Measurements from ENCODE around the gene VRK3.
A peak's percentile ranks its signal among the peaks of the same experiment; 100 is the strongest.

Gene VRK3

GRCh38 chr19:50026550-50026906 lies 1.4 kb upstream of the VRK3 start:
- DNase-seq, result no peak

GRCh38 chr19:50025794-50026549 lies 800 bp upstream of the VRK3 start, which contains the start of gene ZNF473:
Gene ZNF473, plus strand, starts transcription at chr19:50026005. Its CDS starts 5,078 bp downstream, at chr19:50031083.
- DNase-seq, result peak; percentile 95

- no peak for DNase-seq
Observed at GRCh38 chr19:50024719-50025021, 502 bp downstream of the VRK3 start.

GRCh38 chr19:50022823-50023222 lies 2.3 kb downstream of the VRK3 start:
- no peak for DNase-seq

DNA sequence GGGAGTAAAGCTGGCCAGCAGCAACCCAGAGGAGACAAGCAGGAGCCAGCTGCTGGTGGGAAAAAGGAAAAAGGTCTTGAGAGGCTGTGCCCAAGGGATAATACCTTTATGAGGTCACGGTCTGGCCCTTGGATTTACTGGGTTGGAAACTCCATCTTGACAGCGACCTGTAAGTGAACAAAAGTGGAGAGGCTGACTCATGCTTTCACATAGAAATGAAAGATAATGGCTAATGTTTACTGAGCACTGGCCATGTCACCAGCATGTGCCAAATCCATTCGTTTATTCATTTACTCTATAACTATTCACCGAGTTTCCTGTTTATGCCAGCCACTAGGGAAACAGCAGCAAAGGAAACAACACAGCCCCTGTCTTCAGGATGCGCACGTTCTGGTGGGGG lies 4.7 kb downstream of the VRK3 start:
- DNase-seq, result no peak

DNA sequence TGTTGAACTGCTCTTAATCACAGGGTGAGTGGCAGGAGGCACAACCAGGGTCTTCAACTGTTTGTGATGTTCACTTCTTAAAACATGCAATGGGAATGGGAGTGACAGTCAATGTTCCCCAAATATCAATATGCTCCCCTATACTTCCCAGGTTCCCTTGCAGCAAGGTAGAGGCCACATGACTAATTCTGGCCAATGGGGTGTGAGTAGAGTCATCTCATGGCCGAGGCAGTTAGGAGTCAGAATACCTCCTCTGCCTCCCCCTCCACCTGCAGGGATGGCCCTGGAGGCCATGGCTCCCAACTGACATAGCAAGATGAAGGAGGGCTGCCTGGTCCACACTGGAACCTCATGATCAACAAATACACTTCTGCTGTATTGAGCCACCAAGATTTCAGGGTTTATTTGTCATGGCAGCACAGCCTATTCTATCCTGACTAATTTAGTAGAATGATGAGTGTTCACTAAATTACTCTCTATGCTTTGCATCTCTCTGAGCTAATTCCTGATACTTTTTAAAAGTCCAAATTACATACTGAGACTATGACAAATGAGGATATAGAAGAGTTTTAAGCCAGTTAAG lies 8.9 kb downstream of the VRK3 start:
- no peak for DNase-seq

DNA sequence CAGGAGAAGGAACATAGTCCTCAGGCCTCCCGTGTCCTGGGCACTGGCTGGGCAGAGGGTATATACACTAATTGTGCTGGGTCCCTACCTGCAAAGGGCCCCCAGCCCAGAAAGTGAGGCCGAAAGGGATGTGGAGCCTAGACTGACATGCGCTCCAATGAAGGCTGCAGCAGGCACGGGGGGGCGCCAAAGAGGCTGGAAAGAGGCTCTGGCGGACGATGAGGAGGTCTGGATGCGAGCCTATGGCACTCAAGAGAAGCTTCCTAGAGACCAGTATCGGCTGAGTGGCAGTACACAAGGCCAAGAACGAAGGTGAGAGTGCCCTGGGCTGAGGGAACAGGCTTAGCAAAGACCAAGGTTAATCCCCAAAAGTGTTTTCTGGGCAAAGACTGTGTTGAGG lies 16.6 kb downstream of the VRK3 start:
- DNase-seq, result no peak

DNA sequence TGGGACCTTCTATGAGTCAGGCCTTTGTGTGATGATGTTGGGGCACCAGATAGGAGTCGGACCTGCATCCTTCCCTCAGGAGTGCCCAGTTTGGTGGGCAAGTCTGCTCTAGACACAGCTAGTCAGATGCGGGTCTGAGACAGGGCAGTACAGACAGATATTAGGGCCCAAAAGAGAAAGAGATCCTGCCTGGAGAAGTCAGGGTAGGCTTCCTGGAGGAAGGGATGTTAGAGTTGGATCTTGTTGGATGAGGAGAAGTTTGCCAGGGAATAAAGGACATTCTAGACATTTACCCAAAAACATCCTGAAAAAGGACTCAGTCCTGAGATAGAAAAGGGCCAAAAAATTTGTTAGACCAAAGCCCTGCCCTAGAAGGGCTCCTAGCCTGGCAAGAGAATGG lies 17.2 kb downstream of the VRK3 start:
- DNase-seq, result no peak

GRCh38 chr19:50007170-50007569 lies 18.0 kb downstream of the VRK3 start:
- no peak for DNase-seq

DNA sequence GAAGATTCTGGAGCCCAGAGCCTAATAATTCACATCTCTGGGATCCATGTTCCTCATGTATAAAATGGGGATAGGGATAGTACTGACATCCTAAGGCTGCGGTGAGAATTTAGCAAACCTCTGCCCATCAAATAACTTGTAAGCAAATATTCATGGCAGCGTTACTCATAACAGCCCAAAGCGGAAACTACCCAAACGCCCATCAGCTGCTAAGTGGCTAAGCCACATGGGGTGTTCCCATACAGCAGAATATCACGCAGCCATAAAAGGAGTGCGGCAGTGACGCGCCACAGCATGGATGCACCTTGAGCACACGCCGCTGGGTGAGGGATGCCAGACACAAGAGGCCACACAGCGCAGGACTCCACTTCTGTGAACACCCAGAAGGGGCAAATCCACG lies 19.7 kb downstream of the VRK3 start:
- no peak for DNase-seq

GRCh38 chr19:50003810-50004419 lies 21.3 kb downstream of the VRK3 start:
- peak; percentile 95 for DNase-seq

DNA sequence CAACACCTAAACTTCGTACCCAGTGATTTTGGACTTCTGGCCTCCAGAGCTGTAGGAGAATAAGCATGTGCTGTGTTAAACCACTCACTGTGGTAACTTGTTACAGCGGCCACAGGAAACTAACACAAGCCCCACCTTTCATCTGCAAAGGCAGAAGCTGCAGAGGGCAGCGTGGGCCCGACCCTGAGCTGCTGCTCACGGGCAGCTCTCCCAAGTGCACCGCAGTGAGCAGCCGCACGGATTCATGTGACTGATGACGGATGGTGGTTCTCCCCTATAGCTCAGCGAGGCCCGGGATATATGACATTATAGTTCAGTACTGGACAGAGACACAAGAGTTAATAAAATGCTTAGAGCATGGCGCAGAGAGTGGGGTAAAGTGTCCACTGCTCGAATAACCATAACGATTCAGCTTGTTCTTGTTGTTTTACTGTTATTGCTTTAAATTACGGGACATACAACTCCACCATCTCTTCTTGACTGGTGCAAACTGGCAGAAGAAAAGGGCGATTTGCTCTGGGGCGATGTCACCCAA lies 21.9 kb downstream of the VRK3 start:
- DNase-seq, result no peak

GRCh38 chr19:50002386-50002960 lies 22.7 kb downstream of the VRK3 start:
- DNase-seq, result no peak

- no peak for DNase-seq
Observed at GRCh38 chr19:50001775-50002174, 23.4 kb downstream of the VRK3 start.

DNA sequence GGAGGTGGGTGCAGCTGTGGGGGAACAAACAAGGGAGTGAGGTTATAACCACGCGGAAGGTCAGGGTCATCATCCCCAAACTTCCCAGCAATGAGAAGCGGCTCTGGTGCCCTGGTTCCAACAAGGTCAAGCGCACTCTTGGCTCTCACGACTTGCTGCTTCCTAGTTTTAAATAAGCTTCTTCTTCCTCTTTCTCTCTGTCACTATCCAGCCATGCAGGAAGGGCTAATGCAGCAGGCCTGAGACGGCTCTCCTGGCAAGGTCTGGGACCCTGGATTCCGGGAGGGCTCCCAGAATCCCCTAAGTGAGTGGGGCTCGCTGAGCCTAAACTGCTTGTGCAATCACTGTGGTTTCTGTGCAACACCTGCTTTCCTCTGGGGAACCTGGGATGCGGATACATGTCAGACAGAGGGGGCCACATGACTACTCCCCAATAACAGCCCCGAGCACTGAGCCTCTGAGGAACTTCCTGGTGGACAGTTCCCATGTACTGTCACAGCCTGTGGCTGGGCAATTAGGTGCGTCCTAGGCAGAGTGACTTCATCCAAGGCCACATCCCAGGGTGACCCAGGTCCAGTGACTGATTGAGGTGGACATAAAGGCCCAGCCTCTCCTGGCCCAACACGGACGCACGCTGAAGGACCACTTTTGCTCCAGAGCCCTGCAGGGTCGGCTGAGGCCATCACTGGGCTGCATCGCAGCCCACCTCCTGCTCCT lies 24.2 kb downstream of the VRK3 start:
- no peak for DNase-seq

DNA sequence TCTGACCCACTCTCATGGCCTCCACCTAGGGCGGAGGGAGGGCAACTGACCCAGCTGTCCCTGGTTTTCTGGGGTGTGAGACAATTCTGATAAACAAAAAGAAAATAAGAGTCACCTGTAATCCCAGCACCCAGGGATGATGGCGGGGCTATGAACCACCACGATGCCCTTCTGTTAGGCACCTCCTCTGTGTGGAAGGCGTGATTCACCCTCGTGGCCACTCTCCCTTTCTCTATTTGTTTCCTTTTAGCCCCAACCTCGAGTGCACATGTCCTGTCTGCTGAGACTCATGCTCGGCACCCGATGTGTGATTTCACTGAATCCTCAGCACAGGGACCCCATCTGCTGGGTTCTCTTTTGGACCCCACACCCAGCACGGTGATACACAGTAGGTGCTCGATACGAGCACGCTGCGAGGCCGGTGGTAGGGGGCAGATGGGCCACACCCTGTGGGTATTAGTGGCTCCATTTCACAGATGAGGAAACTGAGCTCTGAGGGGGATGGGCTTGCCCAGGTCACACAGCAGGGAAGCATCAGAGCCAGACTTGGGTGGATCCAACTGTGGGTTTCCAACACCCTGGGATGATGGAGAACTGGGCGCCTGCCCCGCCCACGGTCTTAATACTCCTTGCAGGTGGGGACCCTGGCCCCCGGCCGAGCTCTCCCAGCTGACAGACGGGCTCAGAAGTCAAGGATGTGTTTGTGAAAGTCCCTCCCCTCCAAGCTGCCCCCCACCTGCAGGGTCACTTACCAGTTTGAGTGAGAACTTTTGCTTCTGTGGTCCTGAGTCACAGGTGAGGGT lies 24.9 kb downstream of the VRK3 start:
- no peak for DNase-seq

- DNase-seq, result no peak
Observed at GRCh38 chr19:49999371-50000010, 25.7 kb downstream of the VRK3 start.

GRCh38 chr19:49997709-49998108 lies 27.5 kb downstream of the VRK3 start:
- DNase-seq, result peak; percentile 45

GRCh38 chr19:49988433-49988832 lies 36.7 kb downstream of the VRK3 start:
- DNase-seq, result peak; percentile 15

GRCh38 chr19:49988007-49988406 lies 37.2 kb downstream of the VRK3 start:
- DNase-seq, result no peak

DNA sequence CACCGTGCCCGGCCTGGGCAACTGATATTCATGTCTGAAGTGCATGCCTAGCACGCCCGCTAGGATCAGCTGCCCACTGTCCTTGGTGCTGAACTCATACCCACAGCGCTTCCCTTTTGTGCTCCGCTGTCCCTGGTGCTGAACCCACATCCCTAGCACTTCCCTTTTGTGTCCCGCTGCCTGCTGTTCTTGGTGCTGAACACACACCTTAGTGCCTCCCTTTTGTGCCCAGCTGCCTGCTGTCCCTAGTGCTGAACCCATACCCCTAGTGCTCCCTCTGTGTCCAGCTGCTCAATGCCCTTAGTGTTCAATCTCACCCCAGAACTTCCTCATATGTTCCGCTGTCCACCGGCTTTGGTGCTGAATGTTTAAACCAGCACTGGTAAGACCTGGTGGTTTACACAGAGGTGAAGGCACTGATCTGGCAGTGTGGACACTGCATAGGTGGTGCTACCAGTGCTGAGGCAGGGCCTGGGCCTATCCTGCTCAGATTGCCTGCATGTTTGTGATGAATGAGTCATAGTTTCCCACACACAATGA lies 37.9 kb downstream of the VRK3 start:
- DNase-seq, result peak; percentile 96

- no peak for DNase-seq
Observed at GRCh38 chr19:49986354-49986753, 38.8 kb downstream of the VRK3 start.

All from NCI-H226 (cell line).